H4 (cell line): ENCODE results near the gene FILIP1L. TPM values are rescaled to one million over a fixed set of nuclear protein-coding genes. Genes with fewer than 3 reads are reported as not detected.

Source experiments
- DNase-seq: peaks from one replicate; pipeline ENCODE4 v3.0.0-alpha.2; 2015; ENCODE audit warnings: low spot score
- total RNA-seq: library from RNA; depleted of rRNA; stranded (reverse); fragments of >200 nt; shearing (Covaris generic); gene quantifications from 2 replicates; pipeline ENCODE4 v1.2.3, GENCODE V29; 2014

The FILIP1L gene
- total RNA-seq, 1 experiment from 2014 or later: 37.8 TPM

- DNase-seq: no peak
These were observed 244.7 kb downstream of the FILIP1L start for GRCh38 chr3:99869621-99870020.

- DNase-seq: peak; percentile 19
These were observed 246.0 kb downstream of the FILIP1L start for GRCh38 chr3:99868311-99868646.

DNA sequence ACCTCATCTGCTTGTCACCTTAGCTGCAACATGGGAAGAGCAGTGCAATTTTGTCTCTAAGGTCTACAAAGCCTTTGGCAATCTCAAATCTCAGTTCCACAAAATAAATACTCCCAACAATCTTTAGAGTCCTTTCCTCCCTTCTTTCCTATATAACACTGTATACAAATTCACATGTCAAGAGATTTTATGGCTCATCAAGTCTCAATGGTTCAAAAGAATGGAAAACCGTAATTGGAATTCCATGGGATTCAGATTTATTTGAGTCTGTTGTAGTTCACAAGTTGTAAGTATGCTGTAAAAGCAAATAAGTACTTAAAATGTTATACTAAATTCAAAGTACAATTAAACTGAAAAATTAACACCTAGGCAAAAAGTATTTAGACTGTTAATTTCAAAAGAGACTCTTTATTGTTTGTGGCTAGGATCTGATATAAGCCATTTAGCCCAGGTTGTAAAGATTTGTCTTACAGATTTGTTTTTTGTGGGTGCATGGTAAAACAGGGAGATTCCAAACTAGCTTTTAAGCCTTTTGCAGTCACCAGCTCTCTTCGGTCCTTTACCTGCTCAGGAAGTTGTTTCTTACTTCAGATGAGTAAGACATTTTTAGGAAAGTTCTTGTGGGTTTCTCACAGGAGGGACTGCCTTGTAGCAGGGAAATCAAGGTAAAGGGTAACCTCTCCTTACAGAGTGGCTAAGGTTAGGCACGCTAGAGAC is 246.5 kb downstream of the FILIP1L start:
- no peak for DNase-seq

DNA sequence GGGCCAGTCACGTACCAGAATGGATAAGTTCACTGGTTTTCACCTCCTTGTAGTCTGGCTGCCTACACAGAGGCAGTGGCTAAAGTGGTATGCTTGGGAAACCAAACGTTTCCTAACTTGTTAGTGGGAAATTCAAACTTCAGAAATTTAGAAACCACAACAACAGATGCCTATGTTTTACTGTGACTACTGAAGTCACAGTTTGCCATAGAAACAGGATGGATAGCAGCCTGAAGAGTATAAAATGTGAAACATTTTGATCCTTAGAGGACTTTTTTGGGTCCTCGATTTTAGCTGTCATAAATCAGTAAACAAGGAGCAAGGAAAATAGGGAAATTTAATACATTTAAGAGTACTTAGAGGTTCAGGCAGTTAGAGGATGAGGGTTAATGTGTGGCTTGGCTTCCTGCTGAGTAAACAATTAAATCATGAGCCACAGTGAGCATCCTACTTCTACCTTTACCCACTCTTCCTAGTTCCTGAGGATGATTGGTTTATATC is 248.0 kb downstream of the FILIP1L start:
- DNase-seq: peak; percentile 72

- no peak for DNase-seq
These were observed 249.0 kb downstream of the FILIP1L start for GRCh38 chr3:99865321-99865720.

GRCh38 chr3:99864289-99864688 is 250.0 kb downstream of the FILIP1L start:
- no peak for DNase-seq

- DNase-seq: no peak
These were observed 250.7 kb downstream of the FILIP1L start for GRCh38 chr3:99863588-99863987.

- no peak for DNase-seq
These were observed 251.3 kb downstream of the FILIP1L start for GRCh38 chr3:99863002-99863401.

- no peak for DNase-seq
These were observed 252.1 kb downstream of the FILIP1L start for GRCh38 chr3:99862208-99862607.

DNA sequence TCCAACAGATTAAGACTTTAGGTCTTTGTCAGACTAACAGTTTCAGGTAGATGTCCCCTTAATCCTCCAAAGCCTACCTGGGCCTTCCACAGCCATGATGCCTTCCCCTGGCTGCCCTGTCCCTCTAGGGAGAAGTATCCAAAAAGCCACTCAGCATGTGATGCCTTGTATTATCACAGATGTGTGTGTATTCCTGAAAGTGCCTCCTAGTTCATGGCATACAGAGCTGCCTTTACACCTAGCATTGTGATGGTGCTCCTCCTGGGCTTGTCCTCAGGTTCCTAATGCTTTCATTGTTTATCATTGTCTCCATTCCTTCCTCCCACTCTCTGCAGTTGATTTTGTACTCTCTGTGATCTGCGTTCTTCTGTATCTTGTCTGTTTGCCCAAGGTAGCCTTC is 253.1 kb downstream of the FILIP1L start:
- no peak for DNase-seq

GRCh38 chr3:99859825-99860224 is 254.5 kb downstream of the FILIP1L start:
- DNase-seq: no peak

GRCh38 chr3:99858469-99858868 is 255.8 kb downstream of the FILIP1L start:
- no peak for DNase-seq

- no peak for DNase-seq
These were observed 257.0 kb downstream of the FILIP1L start for GRCh38 chr3:99857278-99857677.

- no peak for DNase-seq
These were observed 257.7 kb downstream of the FILIP1L start for GRCh38 chr3:99856437-99857220.

- DNase-seq: no peak
These were observed 258.4 kb downstream of the FILIP1L start for GRCh38 chr3:99855900-99856299.

GRCh38 chr3:99854756-99855298 is 259.5 kb downstream of the FILIP1L start:
- no peak for DNase-seq

DNA sequence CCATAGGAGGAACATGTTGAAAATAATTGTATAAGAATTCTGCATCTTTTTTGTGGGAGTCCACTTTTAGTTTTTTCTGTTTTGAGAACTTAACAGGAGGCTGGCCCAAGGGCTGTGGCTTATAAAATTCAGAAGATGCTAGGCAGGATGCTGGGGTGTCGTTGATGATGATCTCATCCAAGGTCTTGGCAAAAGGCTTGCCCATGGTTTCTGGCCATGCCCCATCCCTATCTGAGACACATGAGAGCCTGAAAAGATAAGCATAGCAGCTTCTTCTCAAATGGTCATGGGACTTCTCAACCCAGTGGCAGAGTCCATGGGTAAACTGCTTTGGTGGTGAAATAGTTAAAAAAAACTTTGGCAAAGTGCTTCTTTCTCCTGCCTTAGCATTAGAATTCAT is 261.4 kb downstream of the FILIP1L start:
- DNase-seq: no peak

DNA sequence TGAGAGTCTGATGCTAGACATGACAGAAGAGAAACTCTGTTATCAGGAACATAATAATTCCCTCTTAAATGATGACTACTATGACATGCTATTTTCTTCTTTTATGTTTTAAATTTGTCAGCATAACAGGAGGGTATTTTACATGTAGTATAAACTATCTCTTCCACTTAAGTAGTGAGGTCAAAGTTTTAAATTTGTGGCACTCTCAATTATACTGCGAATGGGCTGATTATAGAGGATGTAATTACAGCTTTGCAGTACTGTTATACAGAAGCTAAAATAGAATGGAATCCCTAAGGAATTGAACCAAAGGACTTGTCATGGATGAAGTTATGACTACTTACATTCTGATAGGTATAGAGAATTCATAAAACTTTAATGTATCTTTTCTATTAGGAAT is 262.3 kb downstream of the FILIP1L start:
- no peak for DNase-seq

DNA sequence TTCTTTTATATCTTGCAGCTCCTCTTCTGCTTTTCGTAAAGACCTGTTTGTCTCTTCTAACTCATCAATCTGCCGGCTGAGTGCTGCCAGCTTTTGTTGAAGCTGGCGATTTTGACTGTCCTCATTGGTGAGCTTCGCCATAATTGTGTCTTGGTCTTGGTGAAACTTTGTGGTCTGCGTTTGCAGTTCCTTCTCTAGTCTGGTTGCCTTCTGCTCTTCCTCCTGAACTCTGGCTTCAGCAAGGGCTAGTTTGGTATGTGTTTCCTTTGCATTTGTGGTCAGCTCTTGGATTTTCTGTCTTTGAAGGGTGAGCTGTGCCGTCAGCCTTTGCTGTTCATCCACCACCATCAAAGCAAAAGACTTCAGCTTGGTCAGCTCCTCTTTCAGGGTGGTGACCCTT is 263.7 kb downstream of the FILIP1L start:
- no peak for DNase-seq

DNA sequence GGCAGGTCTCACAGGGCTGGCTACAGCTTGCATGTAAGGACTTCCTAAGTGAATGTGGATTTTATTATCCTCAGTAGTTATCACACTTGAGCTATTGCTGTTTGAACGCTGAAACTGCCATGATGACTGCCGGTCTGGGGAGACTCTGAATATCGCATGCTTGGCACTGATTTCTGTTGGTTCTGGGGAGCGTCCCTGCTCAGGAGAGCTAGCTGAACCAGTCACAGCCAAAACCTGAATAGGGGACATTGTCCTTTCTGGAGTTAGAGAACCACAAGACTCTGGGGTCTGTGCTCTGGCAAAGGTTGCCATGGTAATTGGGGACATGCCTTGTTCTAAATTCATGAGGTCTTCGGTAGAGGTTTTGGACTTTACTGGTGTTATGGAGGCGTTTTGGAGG is 265.9 kb downstream of the FILIP1L start:
- DNase-seq: no peak

DNA sequence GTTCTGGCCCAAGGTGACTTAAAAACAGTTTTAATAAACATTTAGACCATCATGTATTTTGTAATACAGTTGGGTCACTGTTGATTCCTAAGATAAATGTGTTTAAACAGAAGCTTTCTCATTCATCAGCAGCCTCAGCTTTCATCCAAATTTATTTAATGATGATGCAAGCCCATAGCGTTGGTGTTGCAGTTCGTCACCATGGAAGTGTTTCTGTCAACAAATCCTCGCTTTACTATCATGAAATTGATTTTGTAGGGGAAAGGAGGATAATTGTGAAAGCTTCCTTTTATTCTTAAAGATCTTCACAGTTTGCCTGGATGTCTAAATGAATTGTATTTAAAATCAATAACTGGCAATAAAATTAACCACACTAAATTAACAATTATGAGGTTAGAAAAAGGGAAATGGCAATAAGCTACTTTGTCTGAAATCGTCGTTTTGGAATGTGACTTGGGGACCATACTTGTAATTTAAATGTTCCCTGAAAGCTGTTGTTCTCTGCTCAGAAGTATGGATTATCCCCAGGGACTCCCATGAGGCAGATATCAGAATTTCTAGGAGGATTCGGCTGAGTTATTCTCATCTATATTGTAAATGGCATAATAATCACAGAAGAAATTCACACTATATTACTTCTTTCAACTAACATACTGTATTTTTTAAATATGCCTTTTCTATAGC is 267.7 kb downstream of the FILIP1L start:
- no peak for DNase-seq

DNA sequence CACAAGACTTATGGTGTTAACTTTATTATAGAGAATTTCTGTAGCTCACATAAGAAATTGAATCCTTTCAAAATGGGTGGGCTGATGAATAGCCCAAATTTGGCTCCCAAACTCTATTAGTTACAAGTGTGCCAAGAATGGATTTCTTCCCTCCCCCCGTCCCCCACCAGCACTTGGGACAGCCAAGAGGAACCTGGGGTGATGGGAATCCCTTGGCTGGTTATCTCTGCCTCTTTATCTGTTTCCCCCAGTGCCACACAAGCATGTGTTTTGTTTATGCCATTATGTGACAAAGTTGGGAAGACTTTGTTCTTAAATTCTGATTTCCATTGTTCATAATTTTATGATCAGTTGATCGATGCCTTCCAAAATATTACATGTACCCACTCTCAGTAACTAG is 268.3 kb downstream of the FILIP1L start:
- DNase-seq: no peak
